Naive thymus-derived CD4-positive, alpha-beta T cell (primary cell): ENCODE measurements around the gene CALML6. TPM values are rescaled to one million over a fixed set of nuclear protein-coding genes. Genes with fewer than 3 reads are reported as not detected.

Experiments
- ATAC-seq: fragments of 150-1000 bp; cut with Tn5 transposase; 2 replicates; pipeline ENCODE4 v1.10.0; 2021; ENCODE audit warnings: mild to moderate bottlenecking, moderate library complexity
- CTCF ChIA-PET: fragments of 350-600 bp; sonication (Branson Sonifier 250); formaldehyde crosslinking; loops from one replicate; lab custom pipeline; 2021; ENCODE audit warnings: antibody characterized with exemption; lab: Charles Lee
- POLR2A ChIA-PET: fragments of 350-600 bp; sonication (Branson Sonifier 250); formaldehyde crosslinking; loops from one replicate; lab custom pipeline; 2021; ENCODE audit warnings: antibody characterized with exemption, inconsistent platforms; lab: Charles Lee
- DNase-seq, 9 donors: peaks; one replicate each; pipeline versions ENCODE4 v3.0.0 to v3.0.0-alpha.2; 2020 to 2022; ENCODE audit warnings: mixed read lengths in 1 of 9
- H3K27ac ChIP-seq: one replicate; pipeline ENCODE4 v1.7.0; 2013; ENCODE audit warnings: mild to moderate bottlenecking, low read depth, low read length, moderate library complexity
- H3K27me3 ChIP-seq, 2 donors: one replicate each; pipeline ENCODE4 v1.7.0; 2013; ENCODE audit warnings: low read length in 2 of 2, mild to moderate bottlenecking in 2 of 2, moderate library complexity in 2 of 2; ENCODE audit not compliant: control insufficient read depth in 2 of 2, insufficient read depth in 2 of 2
- H3K36me3 ChIP-seq, 3 experiments: 1 replicate in 2 of 3; 2 replicates in 1 of 3; pipeline ENCODE4 v1.7.0; 2013; ENCODE audit warnings: low read length in 3 of 3, mild to moderate bottlenecking in 3 of 3, moderate library complexity in 1 of 3; ENCODE audit not compliant: insufficient read depth in 3 of 3, control insufficient read depth in 2 of 3
- H3K4me1 ChIP-seq, 2 donors: one replicate each; pipeline ENCODE4 v1.7.0; 2013; ENCODE audit warnings: low read length in 2 of 2, mild to moderate bottlenecking in 2 of 2, moderate library complexity in 1 of 2; ENCODE audit not compliant: control insufficient read depth in 2 of 2, insufficient read depth in 2 of 2
- H3K4me3 ChIP-seq: 2 replicates; pipeline ENCODE4 v1.7.0; 2013; ENCODE audit warnings: mild to moderate bottlenecking, low read length
- H3K9me3 ChIP-seq, 3 experiments: 1 replicate in 2 of 3; 2 replicates in 1 of 3; pipeline ENCODE4 v1.7.0; 2013; ENCODE audit warnings: low read length in 3 of 3; ENCODE audit not compliant: control insufficient read depth in 2 of 3
- H3K27ac Mint-ChIP-seq, 9 donors: one replicate each; pipeline ENCODE4 v1.8.0; 2020 to 2022; ENCODE audit warnings: mixed read lengths in 9 of 9, mild to moderate bottlenecking in 8 of 9, moderate library complexity in 5 of 9, inconsistent platforms in 2 of 9
- H3K27me3 Mint-ChIP-seq, 5 donors: one replicate each; pipeline ENCODE4 v1.8.0; 2021 to 2022; ENCODE audit warnings: mixed read lengths in 5 of 5, mild to moderate bottlenecking in 1 of 5
- H3K36me3 Mint-ChIP-seq, 5 donors: one replicate each; pipeline ENCODE4 v1.8.0; 2020 to 2022; ENCODE audit warnings: mixed read lengths in 5 of 5, mild to moderate bottlenecking in 3 of 5, inconsistent platforms in 1 of 5
- H3K4me1 Mint-ChIP-seq, 7 donors: one replicate each; pipeline ENCODE4 v1.8.0; 2020 to 2022; ENCODE audit warnings: mixed read lengths in 7 of 7, mild to moderate bottlenecking in 3 of 7, inconsistent platforms in 1 of 7
- H3K4me3 Mint-ChIP-seq, 10 donors: one replicate each; pipeline ENCODE4 v1.8.0; 2020 to 2022; ENCODE audit warnings: mild to moderate bottlenecking in 10 of 10, mixed read lengths in 10 of 10, moderate library complexity in 6 of 10, inconsistent platforms in 2 of 10
- H3K9me3 Mint-ChIP-seq, 11 donors: one replicate each; pipeline ENCODE4 v1.8.0; 2020 to 2022; ENCODE audit warnings: mixed read lengths in 11 of 11, mild to moderate bottlenecking in 4 of 11, inconsistent platforms in 1 of 11, moderate library complexity in 1 of 11
- intact Hi-C, 2 donors: fragments of 100-400 bp; cut with micrococcal nuclease; formaldehyde crosslinking; loops; one replicate each; pipeline ENCODE4 v1.15.1; 2023
- polyA plus RNA-seq, 2 donors: library from polyadenylated mRNA; unstranded; fragments of 300-500 nt; fragmentation: Illumina TruSeq; gene quantifications; one replicate each; pipeline ENCODE4 v1.2.3, GENCODE V29; 2021
- total RNA-seq, 6 experiments: library from RNA in 5 of 6; stranded (reverse) in 5 of 6; gene quantifications; 1 replicate in 5 of 6; 2 replicates in 1 of 6; pipeline ENCODE4 v1.2.3 and lab custom pipeline; 2021 to 2026

Gene CALML6
- total and polyA plus RNA-seq, 7 experiments from 2014 or later = 0.94 to 2.5 (median 1.4) TPM; not detected in 3

DNA sequence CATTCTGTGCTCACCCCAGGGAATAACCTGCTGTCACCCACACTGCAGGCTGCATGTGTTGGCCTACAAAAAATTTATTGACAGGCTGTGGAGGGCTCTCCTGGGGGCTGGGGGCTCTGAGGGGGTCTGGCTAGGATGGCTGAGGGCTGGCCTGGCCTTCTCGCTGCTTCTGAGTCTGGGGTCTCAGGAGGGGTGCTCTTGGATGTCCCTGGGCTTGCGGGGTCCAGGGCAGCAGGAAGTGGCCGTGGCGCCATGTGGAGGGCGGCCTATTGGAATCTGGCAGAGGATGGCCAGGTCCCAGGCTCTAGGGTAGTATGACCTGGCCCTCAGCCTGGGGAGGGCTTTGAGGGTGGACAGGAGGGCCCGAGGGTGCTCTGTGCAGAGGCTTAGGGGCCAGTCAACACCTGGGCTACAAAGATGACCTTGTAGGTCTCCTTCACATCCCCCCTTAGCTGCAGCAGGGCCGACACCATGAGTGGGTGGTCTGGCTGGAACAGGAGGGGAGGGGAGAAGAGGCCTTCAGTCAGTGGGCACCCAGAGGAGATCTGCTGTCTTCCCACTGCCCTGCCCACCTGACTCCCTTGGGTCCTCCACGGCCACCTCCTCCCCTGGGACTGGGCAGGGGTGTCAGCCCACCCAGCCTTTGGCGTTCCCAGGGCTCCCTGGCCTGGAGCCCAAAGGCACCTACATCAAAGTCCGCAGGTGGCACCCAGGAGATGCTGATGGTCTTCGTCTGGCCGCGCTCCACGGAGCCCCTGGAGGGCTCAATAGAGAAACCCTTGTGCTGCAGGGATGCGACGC lies 7.0 kb downstream of the CALML6 start:
- H3K4me3 ChIP-seq = no peak overlapping the region
- peaks cover 7 to 16% of the 10 kb centered on the region in 2 donors for H3K4me1 ChIP-seq
- ATAC-seq (no peak), DNase-seq (no peak)
- ChIA-PET CTCF (no interaction called here), POLR2A (no interaction called here)
- peaks cover 0 to 7% (median 0%) of the 10 kb centered on the region in 7 donors for H3K4me1 Mint-ChIP-seq
- no peaks in the 10 kb centered on the region for H3K9me3 ChIP-seq
- H3K27ac Mint-ChIP-seq = peak overlapping the region in 1 of 9 donors; percentile 36
- no peaks in the 10 kb centered on the region for H3K27me3 ChIP-seq
- no peak overlapping the region for H3K4me3 Mint-ChIP-seq
- peaks cover 0 to 4% (median 0%) of the 10 kb centered on the region in 5 donors for H3K27me3 Mint-ChIP-seq
- H3K9me3 Mint-ChIP-seq = no peaks in the 10 kb centered on the region
- no peak overlapping the region for H3K27ac ChIP-seq
- no peaks in the 10 kb centered on the region for H3K36me3 Mint-ChIP-seq
- H3K36me3 ChIP-seq = no peaks in the 10 kb centered on the region
- intact Hi-C loops = no loop called here

DNA sequence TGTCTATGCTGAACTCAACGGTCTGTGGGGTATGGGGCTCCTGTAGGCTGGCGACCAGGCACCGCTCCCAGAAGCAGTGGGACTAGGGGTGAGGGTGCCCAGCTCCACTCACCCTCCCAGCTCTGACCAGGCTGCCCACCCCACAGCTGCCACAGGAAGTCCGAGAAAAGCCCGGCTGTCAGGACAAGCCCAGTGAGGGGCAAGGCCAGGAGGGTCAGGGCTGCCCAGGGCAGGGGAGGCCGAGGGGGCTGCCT lies 7.6 kb downstream of the CALML6 start:
- Histone ChIP-seq H3K36me3 (no peaks in the 10 kb centered on the region), H3K9me3 (no peaks in the 10 kb centered on the region), H3K27ac (no peak overlapping the region), H3K27me3 (no peaks in the 10 kb centered on the region), H3K4me3 (no peak overlapping the region), H3K4me1 (peaks cover 7 to 16% of the 10 kb centered on the region in 2 donors)
- H3K4me1 Mint-ChIP-seq = peaks cover 0 to 7% (median 0%) of the 10 kb centered on the region in 7 donors
- H3K27ac Mint-ChIP-seq = no peak overlapping the region
- H3K4me3 Mint-ChIP-seq = no peak overlapping the region
- no peak for DNase-seq
- no peaks in the 10 kb centered on the region for H3K9me3 Mint-ChIP-seq
- H3K36me3 Mint-ChIP-seq = no peaks in the 10 kb centered on the region
- peaks cover 0 to 3% (median 0%) of the 10 kb centered on the region in 5 donors for H3K27me3 Mint-ChIP-seq
- ChIA-PET POLR2A (no interaction called here), CTCF (no interaction called here)
- ATAC-seq = no peak
- intact Hi-C loops = no loop called here

DNA sequence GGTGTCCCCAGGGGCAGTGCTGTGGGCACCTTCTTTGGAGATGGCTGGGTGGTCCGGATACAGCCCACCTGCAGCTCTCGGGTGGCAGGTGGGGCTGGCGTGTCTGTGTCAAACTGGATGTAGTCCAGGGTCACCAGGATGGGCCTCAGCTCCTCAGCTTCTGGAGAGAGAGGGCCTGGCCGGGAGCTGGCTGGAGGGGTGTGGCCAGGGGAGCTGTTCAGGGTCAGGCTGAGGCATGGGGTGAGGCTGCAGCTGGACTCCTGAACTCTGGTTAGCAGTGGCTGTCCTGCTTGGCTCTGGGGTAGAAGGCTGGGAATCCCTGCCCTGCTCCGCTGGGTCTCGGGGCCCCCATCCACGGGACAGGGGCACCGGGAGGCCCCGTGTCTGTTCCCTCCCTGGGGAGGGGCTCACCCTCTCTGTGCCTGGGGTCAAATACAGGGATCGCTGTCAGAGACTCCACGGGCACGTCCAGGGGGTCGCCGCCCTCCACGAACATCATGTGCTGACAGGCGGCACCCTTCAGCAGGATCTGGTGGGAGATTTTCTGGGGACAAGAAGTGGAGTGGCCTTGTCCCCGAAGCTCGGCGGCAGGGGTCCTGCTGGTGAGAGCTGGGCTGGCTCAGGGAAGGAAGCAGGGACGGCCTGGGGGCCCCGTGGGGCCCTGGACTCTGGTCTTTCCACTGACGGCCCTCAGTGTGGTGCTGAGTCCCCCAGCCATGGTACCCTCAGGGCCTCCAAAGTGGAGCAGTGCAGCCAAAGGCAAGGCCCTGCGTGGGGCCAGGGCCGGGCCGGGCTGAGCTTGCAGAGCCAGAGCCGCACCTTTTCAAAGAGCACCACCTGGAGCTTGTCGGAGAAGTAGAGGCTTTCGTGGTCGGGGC lies 8.1 kb downstream of the CALML6 start:
- Mint-ChIP-seq H3K4me3 (no peak overlapping the region), H3K27me3 (no peaks in the 10 kb centered on the region)
- intact Hi-C loops = no loop called here

DNA sequence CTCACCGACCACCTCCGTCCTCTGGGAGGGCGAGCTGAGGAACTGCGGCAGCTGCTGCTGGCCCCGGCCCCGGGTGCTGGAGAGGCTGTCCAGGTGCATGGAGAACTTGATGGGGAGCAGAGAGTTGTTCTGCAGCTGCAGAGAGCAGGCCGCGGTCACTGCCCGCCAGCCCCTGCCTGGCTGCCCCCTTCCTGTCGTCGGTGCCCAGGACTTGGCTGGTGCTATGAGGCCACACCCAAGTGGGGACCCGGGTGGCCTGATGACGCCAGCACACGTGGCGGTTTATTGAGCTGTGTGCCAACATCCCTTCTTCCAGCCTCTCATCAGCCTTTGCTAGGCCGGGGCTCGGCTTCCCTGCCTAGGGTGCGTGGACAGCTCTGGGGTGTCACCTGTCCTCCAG lies 9.3 kb downstream of the CALML6 start:
- H3K27ac ChIP-seq = no peak overlapping the region
- DNase-seq (no peak), ATAC-seq (no peak)
- no peaks in the 10 kb centered on the region for H3K36me3 Mint-ChIP-seq
- peaks cover 0 to 5% of the 10 kb centered on the region in 2 donors for H3K4me1 ChIP-seq
- no peak overlapping the region for H3K4me3 ChIP-seq
- no peaks in the 10 kb centered on the region for H3K9me3 Mint-ChIP-seq
- ChIA-PET CTCF (no interaction called here), POLR2A (no interaction called here)
- H3K27ac Mint-ChIP-seq = no peak overlapping the region
- H3K27me3 Mint-ChIP-seq = no peaks in the 10 kb centered on the region
- no peak overlapping the region for H3K4me3 Mint-ChIP-seq
- intact Hi-C loops = no loop called here
- H3K9me3 ChIP-seq = no peaks in the 10 kb centered on the region
- H3K4me1 Mint-ChIP-seq = peaks cover 0 to 2% (median 0%) of the 10 kb centered on the region in 7 donors
- no peaks in the 10 kb centered on the region for H3K36me3 ChIP-seq
- no peaks in the 10 kb centered on the region for H3K27me3 ChIP-seq

More for the DNA sequence above, 8.1 kb downstream of the CALML6 start:
- H3K9me3 ChIP-seq = no peaks in the 10 kb centered on the region
- ChIA-PET CTCF (no interaction called here), POLR2A (no interaction called here)
- H3K4me1 ChIP-seq = peaks cover 5 to 11% of the 10 kb centered on the region in 2 donors
- H3K36me3 ChIP-seq = no peaks in the 10 kb centered on the region
- ATAC-seq (no peak), DNase-seq (no peak)
- Mint-ChIP-seq H3K36me3 (no peaks in the 10 kb centered on the region), H3K9me3 (no peaks in the 10 kb centered on the region), H3K4me1 (peaks cover 0 to 2% (median 0%) of the 10 kb centered on the region in 7 donors), H3K27ac (no peak overlapping the region)
- no peak overlapping the region for H3K4me3 ChIP-seq
- no peak overlapping the region for H3K27ac ChIP-seq
- H3K27me3 ChIP-seq = no peaks in the 10 kb centered on the region

DNA sequence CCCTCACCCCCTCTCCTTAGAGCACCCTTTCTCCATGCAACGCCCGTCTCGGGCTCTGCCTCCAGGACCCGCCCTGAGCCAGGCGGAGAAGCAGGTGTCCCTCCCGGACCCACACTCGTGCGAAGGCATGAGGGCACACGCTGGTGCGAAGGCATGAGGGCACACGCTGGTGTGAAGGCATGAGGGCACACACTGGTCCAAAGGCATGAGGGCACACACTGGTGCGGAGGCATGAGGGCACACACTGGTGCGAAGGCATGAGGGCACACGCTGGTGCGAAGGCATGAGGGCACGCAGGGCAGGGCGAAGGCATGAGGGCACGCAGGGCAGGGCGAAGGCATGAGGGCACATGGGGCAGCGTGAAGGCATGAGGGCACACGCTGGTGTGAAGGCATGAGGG lies 9.8 kb downstream of the CALML6 start:
- Histone ChIP-seq H3K4me3 (no peak overlapping the region), H3K4me1 (peaks cover 0 to 3% of the 10 kb centered on the region in 2 donors), H3K9me3 (no peaks in the 10 kb centered on the region), H3K36me3 (no peaks in the 10 kb centered on the region), H3K27me3 (no peaks in the 10 kb centered on the region), H3K27ac (no peak overlapping the region)
- ATAC-seq (no peak), DNase-seq (no peak)
- no peaks in the 10 kb centered on the region for H3K4me1 Mint-ChIP-seq
- H3K36me3 Mint-ChIP-seq = no peaks in the 10 kb centered on the region
- H3K27me3 Mint-ChIP-seq = no peaks in the 10 kb centered on the region
- H3K4me3 Mint-ChIP-seq = no peak overlapping the region
- no peak overlapping the region for H3K27ac Mint-ChIP-seq
- CTCF ChIA-PET = no interaction called here
- intact Hi-C loops = no loop called here
- H3K9me3 Mint-ChIP-seq = no peaks in the 10 kb centered on the region
- POLR2A ChIA-PET = no interaction called here

DNA sequence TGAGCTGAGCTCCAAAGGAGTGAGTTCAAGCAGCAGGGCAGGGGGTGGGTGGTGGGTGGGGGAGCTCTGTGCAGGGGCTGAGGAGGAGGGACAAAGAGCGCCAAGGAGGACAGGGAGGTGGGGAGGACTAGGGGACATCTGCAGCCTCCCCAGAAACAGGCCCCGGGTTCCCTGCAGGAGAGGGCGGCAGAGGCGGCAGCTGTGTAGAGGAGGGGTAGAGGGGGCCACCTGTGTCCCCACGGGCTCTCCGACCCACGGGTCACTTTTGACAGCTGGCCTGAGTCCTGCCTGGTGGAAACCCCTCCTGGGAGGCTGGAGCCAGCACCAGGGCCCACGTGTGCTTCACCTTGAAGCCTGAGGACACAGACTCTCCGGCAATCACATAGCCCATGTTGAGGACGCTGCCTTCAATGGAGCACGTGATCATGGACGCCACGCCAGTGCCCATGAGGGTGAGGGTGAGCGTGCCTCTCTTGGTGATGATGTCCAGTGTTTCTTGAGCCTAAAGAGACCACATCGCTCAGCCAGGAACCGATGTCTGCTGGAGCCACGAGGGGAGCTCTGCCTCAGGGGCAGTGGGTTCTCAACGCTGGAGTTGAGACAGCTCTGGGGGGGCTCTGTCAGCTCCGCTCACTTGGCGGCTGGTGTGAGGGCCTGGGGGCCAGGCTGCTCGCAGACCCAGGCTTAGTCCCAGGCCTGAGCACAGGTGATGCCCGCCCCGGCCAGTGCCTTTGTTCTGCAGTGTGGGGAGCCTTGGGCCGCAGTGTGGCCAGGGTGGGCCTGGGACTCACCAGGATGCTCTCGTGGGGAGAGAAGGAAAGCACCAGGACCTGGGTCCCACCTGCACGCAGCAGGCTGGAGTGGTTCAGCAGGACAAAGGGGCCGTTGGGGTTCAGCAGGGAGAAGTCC lies 10.6 kb downstream of the CALML6 start:
- no peak overlapping the region for H3K4me3 Mint-ChIP-seq
- no peak overlapping the region for H3K27ac Mint-ChIP-seq
- H3K4me3 ChIP-seq = no peak overlapping the region
- ChIA-PET POLR2A (no interaction called here), CTCF (no interaction called here)
- no peaks in the 10 kb centered on the region for H3K27me3 ChIP-seq
- no peaks in the 10 kb centered on the region for H3K4me1 Mint-ChIP-seq
- no peaks in the 10 kb centered on the region for H3K4me1 ChIP-seq
- no peaks in the 10 kb centered on the region for H3K9me3 Mint-ChIP-seq
- no peaks in the 10 kb centered on the region for H3K36me3 ChIP-seq
- H3K9me3 ChIP-seq = no peaks in the 10 kb centered on the region
- ATAC-seq = no peak
- H3K27ac ChIP-seq = no peak overlapping the region
- intact Hi-C loops = no loop called here
- no peak for DNase-seq
- H3K36me3 Mint-ChIP-seq = no peaks in the 10 kb centered on the region
- no peaks in the 10 kb centered on the region for H3K27me3 Mint-ChIP-seq
